Stimulated activated CD4-positive, alpha-beta T cell treated with anti-CD3 and anti-CD28 coated beads, Interleukin-12 subunit alpha, Interleukin-12 subunit beta, amount 100 ng/mL, for 4 hours (primary cell): ENCODE results near the gene BCL7B.

Experiments
- DNase-seq: peaks from one replicate; pipeline ENCODE4 v3.0.0-alpha.2; 2020

BCL7B gene

DNA sequence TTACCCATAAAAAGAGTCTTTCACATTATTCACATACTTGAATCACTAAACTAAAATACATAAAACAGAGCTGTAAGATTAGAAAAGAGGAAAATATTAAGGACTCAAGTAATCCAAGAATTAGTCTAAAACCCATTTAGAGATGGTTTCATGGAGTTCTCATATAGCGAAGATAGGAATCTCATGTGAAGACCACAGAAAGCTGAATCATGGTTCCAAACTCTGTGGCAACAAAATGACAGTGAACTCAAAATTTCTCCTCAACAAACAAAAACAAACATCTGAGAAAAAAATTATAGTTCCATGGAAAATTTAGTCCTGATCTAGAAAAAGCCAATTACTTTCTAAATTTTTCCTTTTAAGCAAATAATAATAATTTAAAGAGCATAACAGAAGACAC is 70.0 kb downstream of the BCL7B start:
- no peak for DNase-seq
